Endodermal cell (in vitro differentiated cells): Measurements from ENCODE around the gene HSP90AA1. TPM values are rescaled to one million over a fixed set of nuclear protein-coding genes. Genes with fewer than 3 reads are reported as not detected.
"Not testable (repeated sequence)": the region's sequence is repeated elsewhere in the genome, so short reads cannot be mapped to it uniquely, and the experiment has no call there.

Experiments
- DNase-seq: peaks from one replicate; pipeline ENCODE4 v3.0.0-alpha.2; 2017
- H3K27ac ChIP-seq: 2 replicates; pipeline ENCODE4 v1.5.1; 2013; ENCODE audit warnings: mild to moderate bottlenecking, low read depth, low read length, moderate library complexity
- H3K27me3 ChIP-seq: 2 replicates; pipeline ENCODE4 v1.6.1; 2013; ENCODE audit warnings: mild to moderate bottlenecking, low read length, moderate library complexity; ENCODE audit not compliant: insufficient read depth, control insufficient read depth, poor library complexity, severe bottlenecking
- H3K36me3 ChIP-seq: 2 replicates; pipeline ENCODE4 v1.7.0; 2013; ENCODE audit warnings: mild to moderate bottlenecking, low read length, moderate library complexity; ENCODE audit not compliant: control insufficient read depth, insufficient read depth
- H3K4me1 ChIP-seq: one replicate; pipeline ENCODE4 v1.7.0; 2013; ENCODE audit warnings: low read length; ENCODE audit not compliant: control insufficient read depth, insufficient read depth
- H3K4me3 ChIP-seq: 2 replicates; pipeline ENCODE4 v1.5.1; 2013; ENCODE audit warnings: mild to moderate bottlenecking, low read length, moderate library complexity
- H3K9ac ChIP-seq: 2 replicates; pipeline ENCODE4 v1.6.1; 2013; ENCODE audit warnings: mild to moderate bottlenecking, low read length, moderate library complexity; ENCODE audit not compliant: poor library complexity, severe bottlenecking; ENCODE audit errors: extremely low read depth
- H3K9me3 ChIP-seq: 2 replicates; pipeline ENCODE4 v1.6.1; 2013; ENCODE audit warnings: mild to moderate bottlenecking, low read length, moderate library complexity; ENCODE audit not compliant: control insufficient read depth
- H3K27ac Mint-ChIP-seq: 2 replicates; pipeline ENCODE4 v1.8.0; 2020; ENCODE audit warnings: mixed read lengths
- H3K27me3 Mint-ChIP-seq: 2 replicates; pipeline ENCODE4 v1.8.0; 2021; ENCODE audit warnings: mild to moderate bottlenecking, mixed read lengths; ENCODE audit not compliant: insufficient read depth
- H3K36me3 Mint-ChIP-seq: 2 replicates; pipeline ENCODE4 v1.8.0; 2020; ENCODE audit warnings: low read depth, mixed read lengths
- H3K4me1 Mint-ChIP-seq: 2 replicates; pipeline ENCODE4 v1.8.0; 2020; ENCODE audit warnings: mixed read lengths
- H3K4me3 Mint-ChIP-seq: 2 replicates; pipeline ENCODE4 v1.8.0; 2020; ENCODE audit warnings: mild to moderate bottlenecking, moderate library complexity, mixed read lengths
- H3K9me3 Mint-ChIP-seq: 2 replicates; pipeline ENCODE4 v1.8.0; 2020; ENCODE audit warnings: mild to moderate bottlenecking, mixed read lengths
- CTCF ChIP-seq: fragments of 200-600 bp; sonication (generic); conservative IDR thresholded peaks from 2 replicates; pipeline ENCODE4 v1.5.0; 2021; ENCODE audit warnings: antibody characterized with exemption, mild to moderate bottlenecking
- WGBS, 2 experiments: methylation state at CpG; one replicate each; pipeline versions ENCODE4 v1.1.5 to v1.1.7; 2013; ENCODE audit warnings: missing lambda C conversion rate in 2 of 2, mixed read lengths in 1 of 2; ENCODE audit not compliant: insufficient coverage in 1 of 2, insufficient read length in 1 of 2; 5-methylcytosine and 5-hydroxymethylcytosine counted together
- total RNA-seq, 2 donors: library from RNA; stranded (reverse); fragmentation: NEBNext Ultra II Directional in 1 of 2; extraction: Animal tissue kit (Norgen Biotek cat#: 25700) in 1 of 2; gene quantifications; 2 replicates in 1 of 2; 3 replicates in 1 of 2; pipeline ENCODE4 v1.2.1, GENCODE V29; 2021

The HSP90AA1 gene
- total RNA-seq, 2 donors from 2014 or later: 696 to 821 TPM

GRCh38 chr14:102084931-102085330, 1.9 kb downstream of the HSP90AA1 start:
- no peaks in the 10 kb centered on the region for H3K9me3 Mint-ChIP-seq
- Histone ChIP-seq H3K9me3 (no peaks in the 10 kb centered on the region), H3K4me3 (peak overlapping the region; percentile 96), H3K4me1 (no peaks in the 10 kb centered on the region), H3K9ac (peak overlapping the region; percentile 97), H3K36me3 (peaks cover 59% of the 10 kb centered on the region), H3K27me3 (no peaks in the 10 kb centered on the region), H3K27ac (no peak overlapping the region)
- H3K4me1 Mint-ChIP-seq: peaks cover 49% of the 10 kb centered on the region
- H3K27me3 Mint-ChIP-seq: no peaks in the 10 kb centered on the region
- peak overlapping the region; percentile 95 for H3K4me3 Mint-ChIP-seq
- no peak for TF ChIP-seq CTCF
- WGBS, 2 experiments: 67 to 94% methylated on average over 1 to 6 of the region's 6 CpGs
- no peak overlapping the region for H3K27ac Mint-ChIP-seq
- H3K36me3 Mint-ChIP-seq: peaks cover 64% of the 10 kb centered on the region
- DNase-seq: no peak

DNA sequence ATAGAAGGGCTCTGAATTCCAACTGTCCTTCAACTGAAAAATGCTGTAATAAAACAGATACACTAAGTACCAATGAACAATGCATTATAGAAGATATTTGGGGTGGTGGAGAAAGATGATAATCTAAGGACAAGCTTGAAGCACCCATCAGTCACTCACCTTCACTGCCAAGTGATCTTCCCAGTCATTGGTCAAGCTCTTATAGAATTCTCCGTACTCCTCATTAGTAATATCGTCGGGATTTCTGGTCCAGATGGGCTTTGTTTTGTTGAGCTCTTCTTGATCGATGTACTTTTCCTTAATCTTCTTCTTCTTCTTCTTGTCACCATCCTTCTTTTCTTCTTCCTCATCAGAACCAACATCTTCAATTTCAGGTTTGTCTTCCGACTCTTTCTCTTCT, 2.3 kb downstream of the HSP90AA1 start:
- not testable (repeated sequence) for H3K27ac ChIP-seq, H3K4me1 ChIP-seq, H3K27me3 Mint-ChIP-seq, H3K27ac Mint-ChIP-seq, H3K9me3 ChIP-seq, DNase-seq, H3K27me3 ChIP-seq, H3K9me3 Mint-ChIP-seq
- 95 to 98% methylated on average over 5 of the region's 5 CpGs for WGBS, 2 experiments
- Mint-ChIP-seq H3K4me1 (peaks cover 45% of the 10 kb centered on the region), H3K36me3 (peaks cover 68% of the 10 kb centered on the region), H3K4me3 (peak overlapping the region; percentile 95)
- Histone ChIP-seq H3K36me3 (peaks cover 64% of the 10 kb centered on the region), H3K4me3 (peak overlapping the region; percentile 96), H3K9ac (peak overlapping the region; percentile 97)

GRCh38 chr14:102081231-102082080, 5.4 kb downstream of the HSP90AA1 start:
- Histone ChIP-seq H3K27ac (no peak overlapping the region), H3K4me1 (no peaks in the 10 kb centered on the region), H3K27me3 (no peaks in the 10 kb centered on the region), H3K4me3 (peak overlapping the region; percentile 96), H3K9me3 (no peaks in the 10 kb centered on the region), H3K9ac (no peak overlapping the region), H3K36me3 (peaks cover 76% of the 10 kb centered on the region)
- Mint-ChIP-seq H3K36me3 (peaks cover 90% of the 10 kb centered on the region), H3K4me3 (peak overlapping the region; percentile 18), H3K27ac (no peak overlapping the region), H3K27me3 (no peaks in the 10 kb centered on the region), H3K4me1 (peaks cover 33% of the 10 kb centered on the region), H3K9me3 (no peaks in the 10 kb centered on the region)
- DNase-seq: no peak
- WGBS, 2 experiments: 94 to 97% methylated on average over 7 of the region's 7 CpGs
- TF ChIP-seq CTCF: no peak
